ENCODE data around the gene SLC9A9.
"Not testable (repeated sequence)": the region's sequence is repeated elsewhere in the genome, so short reads cannot be mapped to it uniquely, and the experiment has no call there.

The SLC9A9 gene

DNA sequence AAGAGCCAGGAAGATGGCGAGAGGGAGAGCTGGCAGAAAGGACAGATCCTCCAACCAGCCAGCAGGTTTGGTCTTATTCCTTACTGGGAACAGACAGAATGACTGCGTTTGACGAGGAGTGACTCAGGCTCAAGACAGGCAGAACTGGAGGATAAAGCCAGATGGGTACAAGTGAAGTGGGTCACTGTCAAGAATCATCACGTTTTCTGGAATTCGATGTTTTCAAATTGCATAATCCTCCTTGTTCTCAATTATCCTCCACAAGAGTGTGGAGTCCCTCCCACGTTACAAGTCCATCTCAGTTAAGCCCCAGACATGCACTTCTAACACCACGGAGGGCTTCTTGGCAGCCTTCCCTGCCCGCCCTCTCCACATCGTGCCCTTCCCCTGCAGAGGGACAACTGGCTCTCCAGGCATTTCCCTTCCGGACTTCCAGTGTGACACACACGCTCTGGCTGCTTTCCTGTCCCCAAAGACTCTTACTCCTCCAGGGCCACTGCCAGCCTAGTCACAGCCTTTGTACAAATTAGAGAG lies 545.6 kb downstream of the SLC9A9 start:
- DNase-seq = no peak

DNA sequence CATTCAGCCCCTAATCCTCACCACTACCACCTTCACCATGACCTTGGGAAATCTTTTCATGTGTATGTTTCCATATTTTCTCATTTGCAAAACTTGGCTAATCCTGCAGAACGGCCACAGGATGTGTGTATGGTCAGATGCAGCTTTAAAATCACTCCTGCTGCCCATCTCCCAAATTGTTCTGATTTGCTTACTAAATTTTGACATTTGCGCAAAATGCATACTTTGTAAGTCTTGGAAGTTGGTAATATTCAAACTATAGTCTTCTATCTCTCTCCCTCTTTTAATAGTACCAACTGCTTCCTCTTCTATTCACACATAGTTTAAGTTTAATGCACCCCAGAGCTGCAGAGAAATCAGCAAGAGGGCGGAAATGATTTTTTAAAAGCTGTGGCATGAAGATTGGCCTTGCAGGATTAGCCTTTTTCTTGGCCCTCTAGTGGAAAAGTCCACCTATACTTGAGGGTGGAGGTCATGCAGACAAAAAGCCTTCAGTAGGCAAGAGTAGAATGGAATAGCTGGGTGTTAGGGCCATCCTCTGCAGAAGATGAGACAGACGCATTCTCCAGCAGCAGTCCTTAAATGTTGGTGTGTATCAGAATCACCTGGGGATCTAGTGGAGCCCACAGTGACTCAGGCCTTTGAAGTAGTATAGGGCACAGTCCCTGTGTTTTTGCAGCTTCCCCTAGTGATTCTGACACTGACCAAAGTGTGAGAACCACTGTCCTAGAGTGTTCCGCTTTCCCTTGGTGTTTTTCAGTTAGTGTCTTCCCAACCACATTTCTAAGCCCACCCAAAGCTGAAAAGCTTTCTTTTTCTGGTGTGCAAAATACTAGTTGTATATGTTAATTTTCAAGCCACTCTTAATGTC lies 547.0 kb downstream of the SLC9A9 start:
- no peak for DNase-seq

DNA sequence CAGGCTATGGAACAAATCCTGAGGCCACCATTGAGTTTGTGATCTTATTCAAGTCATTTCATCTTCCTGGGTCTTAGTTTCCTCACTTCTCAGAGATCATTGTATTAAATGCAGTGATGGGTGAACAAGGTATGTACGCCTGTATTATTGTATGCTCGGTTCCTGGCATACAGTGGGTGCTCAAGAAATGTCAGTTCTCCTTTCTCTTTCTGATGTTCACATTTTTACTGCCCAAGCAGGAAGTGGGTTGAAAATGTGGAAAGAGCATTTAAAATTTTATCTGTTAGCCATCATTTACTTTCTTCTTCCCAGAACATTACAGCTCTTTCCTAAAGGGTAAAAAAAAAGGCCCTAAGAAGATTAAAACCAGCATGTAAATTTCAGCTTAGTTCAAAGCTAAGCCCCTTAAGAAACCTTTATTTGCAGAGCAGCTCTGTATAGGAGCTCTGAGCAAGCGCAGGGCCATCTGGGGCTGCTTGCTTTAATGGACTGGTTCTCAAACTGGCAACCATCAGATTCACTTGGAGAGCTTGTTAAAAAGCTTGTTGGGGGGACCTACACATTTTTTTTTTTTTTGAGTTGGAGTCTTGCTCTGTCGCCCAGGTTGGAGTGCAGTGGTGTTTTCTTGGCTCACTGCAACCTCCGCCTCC lies 549.3 kb downstream of the SLC9A9 start:
- DNase-seq = no peak

DNA sequence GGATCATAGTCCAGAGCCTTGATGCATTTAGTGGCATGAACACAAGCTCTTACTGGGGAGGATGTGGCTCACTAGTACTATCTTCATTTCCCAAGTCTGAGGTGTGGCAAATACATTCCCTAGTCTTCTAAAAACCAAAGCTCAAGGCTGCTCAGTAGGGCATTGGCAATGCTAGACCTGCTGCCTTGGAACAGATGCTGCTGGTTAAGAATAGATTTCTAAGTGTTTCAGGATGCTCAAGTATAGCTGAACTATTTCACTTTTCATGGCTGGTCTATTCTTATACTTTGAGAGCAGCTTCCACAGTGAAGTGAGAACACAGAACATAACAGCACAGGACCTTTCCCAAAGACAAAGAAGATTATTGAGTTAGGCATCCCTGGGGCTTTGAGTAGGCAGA lies 549.9 kb downstream of the SLC9A9 start:
- DNase-seq = no peak

DNA sequence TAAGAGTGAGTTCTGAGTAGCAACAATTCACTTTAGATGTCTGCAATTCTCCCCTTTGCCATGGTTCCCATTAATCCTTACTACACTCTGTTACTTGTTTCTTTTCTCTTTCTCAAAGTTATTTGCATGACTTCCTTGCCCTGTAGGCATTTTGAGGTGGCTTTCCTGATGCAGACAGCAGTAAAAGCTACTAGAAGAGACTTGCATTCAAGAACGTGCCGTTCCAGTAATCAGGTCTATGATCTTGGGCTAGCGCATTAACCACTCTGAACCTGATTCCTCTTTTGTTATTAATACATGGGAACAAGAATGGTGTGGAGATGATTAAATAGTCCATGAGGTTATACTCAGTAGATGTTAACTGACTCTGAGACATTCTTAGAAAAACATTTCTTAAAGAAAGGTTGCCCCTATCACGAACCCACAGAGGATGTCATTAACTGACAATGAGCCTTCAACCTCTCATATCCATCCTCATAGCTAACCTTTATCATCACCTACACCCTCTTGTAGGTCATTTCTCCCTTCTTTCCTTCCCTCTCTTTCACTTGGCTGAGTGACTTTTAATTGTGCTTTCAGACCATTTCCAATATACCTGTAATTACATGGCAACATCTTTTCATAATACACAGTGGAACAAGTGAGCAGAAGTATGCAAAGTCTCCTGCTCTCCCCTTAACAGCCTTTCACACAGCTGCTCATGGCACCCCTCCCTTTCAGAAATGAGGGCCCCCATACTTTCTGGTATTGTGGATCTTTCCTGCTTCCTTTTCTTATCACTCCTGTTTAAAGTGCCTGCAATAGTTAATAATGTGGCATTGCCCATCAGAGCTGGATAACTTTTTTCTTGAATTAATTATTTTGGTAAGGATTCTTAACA lies 552.8 kb downstream of the SLC9A9 start:
- DNase-seq = no peak

DNA sequence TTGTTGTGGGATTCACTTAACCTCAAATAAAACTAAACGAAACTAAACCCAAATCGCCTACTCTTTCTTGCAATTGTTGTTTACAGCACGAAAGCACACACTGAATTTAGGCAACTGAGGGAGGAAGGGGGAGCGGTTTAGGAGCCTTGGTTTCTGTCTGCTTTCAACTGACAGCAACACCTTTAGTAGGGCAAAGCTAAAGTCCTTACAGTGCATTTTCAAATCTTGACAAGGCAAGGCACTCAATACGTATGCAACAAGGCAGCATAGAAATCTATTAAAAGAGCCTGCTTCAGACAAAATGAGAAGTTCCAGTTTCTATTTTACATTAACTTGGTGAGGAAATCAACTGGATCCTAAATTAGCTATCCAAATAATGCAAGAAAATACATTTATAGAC lies 554.1 kb downstream of the SLC9A9 start:
- no peak for DNase-seq

DNA sequence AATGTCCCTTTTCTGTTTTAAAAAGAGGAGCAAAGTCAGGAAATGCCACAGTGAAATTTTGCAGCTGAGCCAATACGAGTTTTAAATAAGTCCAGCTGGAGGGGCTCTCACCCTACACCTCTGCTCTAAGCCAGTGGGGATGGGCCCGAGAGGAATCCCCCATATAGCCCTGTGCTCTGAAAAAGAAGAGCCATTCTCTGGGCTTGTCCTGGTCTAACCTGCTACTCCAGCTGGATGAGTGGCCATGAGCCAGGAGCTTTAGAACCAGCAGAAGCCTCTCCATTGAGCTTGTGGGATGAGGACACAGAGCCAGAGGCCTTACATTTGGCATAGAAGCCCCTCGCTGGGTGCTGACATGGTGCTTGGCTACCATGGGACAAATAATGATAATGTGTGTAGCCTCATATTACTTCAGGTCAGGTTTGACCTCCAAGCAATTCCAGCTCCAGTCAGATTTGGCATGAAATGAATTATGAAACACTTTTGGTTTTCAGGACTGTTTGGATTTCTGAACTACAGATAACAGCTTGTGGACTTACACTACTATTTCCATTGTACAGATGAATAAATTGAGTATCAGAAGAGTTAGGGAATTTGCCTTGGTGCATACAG lies 556.3 kb downstream of the SLC9A9 start:
- no peak for DNase-seq

DNA sequence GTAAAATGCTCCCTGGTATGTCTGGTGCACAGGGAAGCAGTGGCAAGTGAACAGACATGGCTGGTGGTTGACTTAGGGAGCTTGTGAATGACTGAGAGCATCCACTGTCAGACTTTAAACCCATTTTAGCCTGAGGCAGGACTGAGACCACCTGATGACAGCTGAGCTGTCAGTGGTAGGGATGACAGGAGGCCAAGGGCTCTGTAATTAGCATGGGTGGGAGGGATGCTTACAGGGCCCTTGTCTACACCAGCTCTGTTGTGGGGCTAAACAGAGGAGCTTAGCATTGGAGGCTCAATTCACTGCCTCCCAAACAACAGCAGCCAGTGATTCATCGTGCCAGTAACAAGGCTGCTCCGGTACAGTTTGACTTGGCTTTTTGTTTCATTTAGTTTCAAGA lies 559.3 kb downstream of the SLC9A9 start:
- no peak for DNase-seq

DNA sequence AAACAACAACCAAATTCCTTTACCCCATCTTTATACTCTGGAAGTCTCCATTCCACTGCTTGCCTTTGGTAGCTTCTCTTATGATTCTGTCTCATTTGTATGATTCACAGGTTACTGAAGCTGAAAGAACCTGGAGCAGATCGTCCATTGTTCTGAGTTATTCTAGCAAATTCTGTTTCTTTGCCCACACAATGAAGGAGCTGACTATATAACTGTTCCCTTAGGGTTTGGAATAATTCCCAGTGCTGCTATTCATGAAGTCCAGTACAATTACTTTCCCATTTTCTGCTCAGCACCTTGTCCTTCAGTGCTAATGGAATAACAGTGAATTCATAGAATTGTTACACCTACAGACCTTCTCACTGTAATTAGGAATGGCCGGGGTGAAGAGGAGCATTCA lies 560.9 kb downstream of the SLC9A9 start:
- DNase-seq = no peak

DNA sequence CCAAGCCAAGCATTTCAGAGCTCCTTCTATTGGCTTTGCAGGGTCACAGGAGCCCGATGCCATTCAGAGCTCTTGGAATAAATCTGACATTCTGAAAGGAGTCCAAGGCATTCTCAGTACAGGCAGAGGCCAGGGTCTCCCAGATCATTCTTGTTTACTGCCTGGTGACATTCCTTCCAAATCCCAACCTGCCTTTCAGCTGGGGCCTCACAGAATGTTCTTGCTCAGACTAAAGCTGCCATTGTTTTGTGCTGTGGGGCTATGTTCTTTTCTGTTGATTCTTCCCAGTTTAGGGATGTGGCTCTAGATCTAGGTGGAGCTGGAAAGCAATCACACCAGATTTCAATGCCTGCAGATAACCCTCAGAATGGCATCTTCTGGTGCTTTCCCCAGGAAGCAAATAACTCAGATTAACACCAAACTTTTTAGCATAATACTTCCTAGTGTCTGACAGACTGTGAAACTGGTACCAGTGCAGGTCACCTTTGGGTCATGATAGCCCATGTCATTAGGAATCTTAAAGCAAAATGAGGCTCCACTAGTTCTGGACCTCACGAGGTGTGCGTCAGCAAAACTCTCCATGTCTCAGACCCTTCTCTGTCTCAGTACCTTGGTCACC lies 561.8 kb downstream of the SLC9A9 start:
- DNase-seq = no peak

DNA sequence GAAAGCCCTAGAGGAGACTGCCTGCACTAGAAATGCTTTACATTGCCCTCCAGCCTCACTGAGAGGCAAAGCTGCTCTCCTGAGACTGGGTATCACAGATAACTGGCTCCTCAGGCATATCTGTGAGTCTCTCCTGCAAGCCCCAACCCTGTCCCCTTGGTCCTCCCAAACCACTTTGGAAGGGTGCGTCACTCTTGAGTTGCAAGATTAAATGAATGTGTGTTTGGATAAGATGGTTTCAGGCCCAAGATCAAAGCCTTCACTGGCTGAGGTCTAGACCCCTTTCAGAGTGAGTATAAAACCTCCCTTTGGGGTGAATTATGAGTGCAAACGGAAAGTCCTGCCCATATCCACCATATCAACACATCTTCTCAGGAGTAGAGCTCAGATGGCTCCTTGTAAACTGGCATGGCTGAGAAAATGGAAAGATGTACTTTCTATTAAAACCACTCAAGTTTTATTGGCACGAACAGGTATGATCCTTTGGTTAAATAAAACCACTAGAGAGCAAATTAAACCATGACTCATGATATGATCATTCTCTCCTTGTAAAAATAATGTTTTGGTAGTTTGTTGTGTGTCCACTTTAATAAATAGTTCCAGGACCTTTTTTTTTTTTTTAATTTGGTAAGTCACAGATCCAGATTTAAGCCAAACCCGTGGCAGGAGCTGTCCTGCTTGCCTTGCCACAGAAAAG lies 564.7 kb downstream of the SLC9A9 start:
- DNase-seq = no peak

DNA sequence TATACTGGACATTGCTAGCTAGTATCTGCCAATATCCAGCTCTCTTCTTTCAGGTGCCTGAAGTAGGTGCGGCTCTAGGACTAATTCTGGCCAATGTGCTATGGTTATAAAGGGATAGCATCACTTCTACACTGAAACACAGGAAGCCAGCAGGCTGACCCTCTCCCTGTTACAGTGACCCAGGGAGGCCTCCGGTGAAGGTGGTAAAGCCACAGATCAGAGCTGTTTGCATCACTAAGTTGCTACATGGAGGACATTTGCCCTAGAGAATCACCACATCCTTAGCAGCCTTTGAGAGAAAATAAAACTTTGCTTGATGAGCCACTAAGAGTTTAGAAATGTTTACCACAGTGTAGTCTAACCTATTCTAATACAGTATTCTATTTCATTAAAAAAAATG lies 567.3 kb downstream of the SLC9A9 start:
- no peak for DNase-seq

DNA sequence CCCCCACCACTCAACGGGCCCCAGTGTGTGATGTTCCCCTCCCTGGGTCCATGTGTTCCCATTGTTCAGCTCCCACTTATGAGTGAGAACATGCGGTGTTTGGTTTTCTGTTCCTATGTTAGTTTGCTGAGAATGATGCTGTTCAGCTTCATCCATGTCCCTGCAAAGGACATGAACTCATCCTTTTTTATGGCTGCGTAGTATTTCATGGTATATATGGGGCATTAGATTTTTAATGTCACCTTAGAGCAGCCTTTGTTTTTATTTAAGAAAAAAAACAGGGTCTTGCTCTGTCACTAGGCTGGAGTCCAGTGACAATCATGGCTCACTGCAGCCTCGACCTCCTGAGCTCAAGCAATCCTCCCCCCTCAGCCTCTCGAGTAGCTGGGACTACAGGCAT lies 568.7 kb downstream of the SLC9A9 start:
- DNase-seq = not testable (repeated sequence)

DNA sequence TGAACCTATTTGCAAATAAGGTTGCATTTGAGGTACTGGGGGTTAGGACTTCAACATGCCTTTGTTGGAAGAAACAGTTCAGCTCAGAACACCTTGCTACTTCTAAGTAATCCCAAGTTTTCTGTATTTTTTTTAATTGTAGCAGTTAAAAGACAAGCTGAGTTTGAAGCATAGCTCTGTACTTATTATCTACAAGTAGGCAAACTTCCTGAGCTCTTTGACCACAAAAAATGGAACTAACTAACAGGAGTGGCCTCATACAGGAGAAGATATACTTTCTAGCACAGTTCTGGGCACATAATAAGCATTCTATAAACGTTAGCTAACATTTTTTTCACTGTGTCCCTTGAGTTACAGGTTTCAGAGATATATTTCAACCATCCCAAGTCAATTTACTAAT lies 569.5 kb downstream of the SLC9A9 start:
- DNase-seq = no peak

DNA sequence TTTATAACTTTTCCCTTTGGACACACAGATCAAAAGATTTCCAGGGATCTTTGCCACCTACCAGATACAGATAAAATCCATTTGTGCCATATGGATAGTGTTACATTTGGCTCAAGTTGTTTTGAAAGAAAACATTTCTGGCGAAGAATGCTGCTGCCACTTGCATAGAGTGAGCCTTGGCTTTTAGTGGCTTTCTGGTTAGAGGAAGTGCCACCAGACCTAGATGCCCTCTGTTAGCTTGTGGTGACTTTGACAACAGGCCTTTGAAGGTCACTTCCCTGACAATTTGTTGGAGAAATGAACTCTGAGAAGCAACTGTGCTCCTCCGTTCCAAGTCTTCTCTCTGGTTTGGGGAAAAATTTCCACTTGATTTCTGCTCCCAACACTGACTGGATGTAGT lies 570.7 kb downstream of the SLC9A9 start:
- DNase-seq = no peak

DNA sequence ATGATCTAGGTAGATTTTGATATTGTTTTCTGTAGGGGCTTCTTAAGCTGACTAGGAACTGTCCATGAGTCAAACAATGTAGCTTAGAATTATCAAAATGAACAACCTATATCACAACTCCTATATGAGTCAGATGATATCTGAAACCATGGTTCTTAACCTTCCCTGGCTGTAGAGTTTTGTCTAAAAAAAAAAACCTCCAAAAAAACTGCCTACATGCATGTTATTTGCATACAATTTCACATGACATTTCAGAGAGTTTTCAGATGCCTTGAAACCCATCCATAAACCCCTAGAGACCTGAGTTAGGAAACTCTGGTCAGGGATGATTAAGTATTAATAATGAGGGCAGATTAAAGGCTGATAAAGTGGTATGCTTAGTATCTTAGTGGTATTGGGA lies 571.7 kb downstream of the SLC9A9 start:
- DNase-seq = no peak

DNA sequence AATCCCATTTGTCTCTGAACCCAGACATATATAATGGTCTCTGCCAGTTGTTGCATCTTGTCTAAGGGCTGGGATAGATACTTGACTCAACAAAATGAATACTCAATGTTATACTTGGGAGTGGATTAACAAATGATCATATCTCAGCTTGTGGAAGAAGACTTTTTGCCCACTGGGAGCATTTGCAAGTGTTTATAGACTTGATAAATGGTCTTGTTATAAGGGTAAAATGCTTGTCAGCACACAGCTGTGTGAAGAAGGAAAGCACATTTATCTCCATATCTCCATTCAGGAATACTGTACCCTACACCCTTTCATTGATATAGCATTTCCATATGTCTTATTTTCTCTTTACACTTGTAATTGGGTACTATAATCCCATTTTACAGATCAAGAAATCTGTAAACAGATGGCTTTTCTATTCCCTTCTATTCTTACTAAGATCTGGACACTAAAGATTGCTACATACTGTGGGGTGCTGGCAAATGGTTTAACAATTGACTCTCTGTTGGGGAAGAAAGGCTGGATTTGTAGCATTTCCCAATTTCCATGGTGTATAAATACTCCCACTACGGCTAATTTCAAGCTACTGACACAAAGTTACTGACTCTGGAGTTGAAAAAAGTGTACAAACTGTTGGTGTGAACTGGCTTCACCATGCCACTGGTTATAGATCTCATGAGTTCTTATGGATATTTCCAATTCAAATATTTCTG lies 574.1 kb downstream of the SLC9A9 start:
- no peak for DNase-seq

DNA sequence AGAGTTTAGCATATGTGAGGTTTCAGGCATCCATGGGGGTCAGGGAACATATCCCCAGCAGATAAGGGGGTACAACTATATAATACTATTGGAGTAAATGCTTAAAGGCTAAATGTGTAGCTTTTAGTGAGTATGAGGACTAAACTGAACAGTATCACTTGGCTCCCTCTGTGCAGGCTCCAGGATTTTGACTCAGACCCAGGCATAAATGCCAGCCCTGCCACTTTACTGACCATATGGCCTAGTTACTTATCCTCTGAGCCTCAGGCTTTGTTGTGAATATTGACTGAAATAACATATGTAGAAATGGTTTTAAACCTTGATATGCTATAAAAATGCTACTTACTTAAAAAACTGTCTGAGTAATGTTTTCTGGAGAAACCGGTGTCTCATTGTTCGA lies 577.1 kb downstream of the SLC9A9 start:
- DNase-seq = no peak

DNA sequence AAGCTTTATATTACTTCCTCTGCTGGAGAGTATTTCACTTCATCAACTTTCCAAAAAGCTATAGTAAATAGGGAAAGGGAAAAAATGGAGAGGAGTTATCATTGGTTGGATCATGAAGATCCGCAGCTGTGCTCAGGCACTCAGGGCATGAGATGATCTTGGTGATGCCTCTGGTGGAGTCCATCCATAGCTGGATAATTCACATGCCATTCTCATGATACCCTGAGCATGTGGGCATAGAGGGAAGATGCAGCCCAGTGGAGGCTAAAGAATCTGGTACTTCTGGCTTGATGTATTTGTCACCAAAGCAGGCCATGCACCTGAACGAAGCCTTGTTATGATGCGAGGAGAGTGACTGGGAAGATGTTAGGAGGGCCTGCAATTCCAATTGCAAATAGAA lies 578.5 kb downstream of the SLC9A9 start:
- DNase-seq = no peak

DNA sequence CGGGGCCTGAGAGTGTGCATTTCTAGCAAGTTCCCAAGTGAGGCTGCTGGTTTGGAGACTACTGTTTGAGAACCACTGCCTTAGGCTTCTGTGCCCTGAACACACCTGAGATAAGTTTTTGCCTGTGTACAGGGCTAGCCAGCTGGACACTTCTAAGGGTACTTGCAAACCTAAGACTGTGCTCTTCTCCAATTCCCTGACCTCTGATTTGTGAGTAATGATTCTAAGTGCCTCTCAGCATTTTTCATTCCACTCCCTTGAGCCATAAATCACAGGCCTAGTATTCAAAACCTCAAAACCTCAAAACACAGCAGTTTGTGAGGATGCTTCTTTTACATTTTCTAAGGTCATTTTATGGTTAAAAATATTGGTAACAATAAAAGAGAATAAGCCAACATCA lies 580.3 kb downstream of the SLC9A9 start:
- DNase-seq = no peak

DNA sequence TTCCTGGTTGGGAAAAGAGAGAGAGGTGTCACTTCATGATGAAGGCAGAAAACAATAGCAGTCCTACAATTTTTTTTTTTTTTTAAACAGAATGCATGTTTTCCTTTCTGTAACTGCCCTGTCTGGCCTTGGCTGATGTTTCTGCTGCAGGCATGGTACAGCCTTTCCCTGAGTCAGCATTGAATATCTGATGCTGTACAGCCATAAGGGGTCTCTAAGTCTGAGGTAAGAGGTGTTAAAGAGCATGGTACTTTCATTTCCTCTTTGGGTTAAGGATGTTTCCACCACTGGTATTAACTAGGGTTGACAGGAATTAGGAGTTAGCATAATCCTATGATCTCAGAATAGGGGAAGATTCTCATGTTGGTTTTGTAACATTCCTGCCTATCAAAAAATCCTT lies 581.3 kb downstream of the SLC9A9 start:
- no peak for DNase-seq
